ENCODE results near the gene MANSC4. TPM values are rescaled to one million over a fixed set of nuclear protein-coding genes. Genes with fewer than 3 reads are reported as not detected.

The MANSC4 gene
- not detected for total RNA-seq

GRCh38 chr12:27779920-27780611, at the start of gene MANSC4, which contains the start of gene KLHL42:
TSS of gene MANSC4 (minus strand) at chr12:27780236. CDS start at chr12:27771276, 8,960 bp downstream.
TSS of gene KLHL42 (plus strand) at chr12:27780233. CDS start at chr12:27780331, 98 bp downstream.
- ChIA-PET POLR2A (interaction anchor here (0.9 to 2.2 kb wide), 2 partner anchors 42 to 70 kb away, joined by 3 to 9 read pairs; partner anchors contain the start of gene MRPS35), CTCF (interaction anchor here (1.2 to 2.6 kb wide), 2 partner anchors 9 to 41 kb away, joined by 3 to 15 read pairs; no protein-coding TSS in a partner anchor)

- POLR2A ChIA-PET, result no interaction called here
- CTCF ChIA-PET, result no interaction called here
These were observed 48.2 kb upstream of the MANSC4 start for GRCh38 chr12:27828196-27828595.

- ChIA-PET CTCF (no interaction called here), POLR2A (no interaction called here)
These were observed 46.0 kb upstream of the MANSC4 start for GRCh38 chr12:27826076-27826475.

- ChIA-PET CTCF (interaction anchor here (0.7 kb wide), 2 partner anchors 9 to 31 kb away, joined by 3 read pairs; no protein-coding TSS in a partner anchor), POLR2A (no interaction called here)
These were observed 44.2 kb upstream of the MANSC4 start for GRCh38 chr12:27824126-27824842.

- CTCF ChIA-PET, result interaction anchor here (1.6 kb wide), 1 partner anchor 18 kb away, joined by 6 read pairs; no protein-coding TSS in a partner anchor
- POLR2A ChIA-PET, result no interaction called here
These were observed 43.0 kb upstream of the MANSC4 start for GRCh38 chr12:27823038-27823437.

- ChIA-PET POLR2A (interaction anchor here (0.5 to 1.8 kb wide), 4 partner anchors 20 to 45 kb away, joined by 3 to 9 read pairs (median 6); partner anchors contain the start of genes KLHL42 and MANSC4), CTCF (interaction anchor here (0.7 to 2.9 kb wide), 9 partner anchors 11 to 112 kb away, joined by 3 to 15 read pairs (median 5); partner anchors contain the start of genes KLHL42 and MANSC4)
These were observed 42.2 kb upstream of the MANSC4 start for GRCh38 chr12:27822076-27822712.

GRCh38 chr12:27821259-27821973, 41.4 kb upstream of the MANSC4 start:
- ChIA-PET CTCF (interaction anchor here (0.5 to 2.9 kb wide), 9 partner anchors 10 to 111 kb away, joined by 3 to 15 read pairs (median 5); partner anchors contain the start of genes KLHL42 and MANSC4), POLR2A (interaction anchor here (0.5 to 1.8 kb wide), 4 partner anchors 19 to 46 kb away, joined by 3 to 9 read pairs (median 6); partner anchors contain the start of genes KLHL42 and MANSC4)

GRCh38 chr12:27820564-27820963, 40.5 kb upstream of the MANSC4 start:
- ChIA-PET CTCF (interaction anchor here (0.5 to 2.9 kb wide), 6 partner anchors 10 to 111 kb away, joined by 3 to 15 read pairs (median 6); partner anchors contain the start of genes KLHL42 and MANSC4), POLR2A (interaction anchor here (0.6 kb wide), 1 partner anchor 359 kb away, joined by 7 read pairs; no protein-coding TSS in a partner anchor)

GRCh38 chr12:27818401-27818918, 38.4 kb upstream of the MANSC4 start:
- ChIA-PET POLR2A (no interaction called here), CTCF (no interaction called here)

- POLR2A ChIA-PET, result no interaction called here
- CTCF ChIA-PET, result no interaction called here
These were observed 37.7 kb upstream of the MANSC4 start for GRCh38 chr12:27817766-27818165.

- POLR2A ChIA-PET, result no interaction called here
- CTCF ChIA-PET, result interaction anchor here (0.6 kb wide), 1 partner anchor 9 kb away, joined by 3 read pairs; no protein-coding TSS in a partner anchor
These were observed 35.0 kb upstream of the MANSC4 start for GRCh38 chr12:27814851-27815591.

GRCh38 chr12:27814411-27814810, 34.4 kb upstream of the MANSC4 start:
- POLR2A ChIA-PET, result no interaction called here
- CTCF ChIA-PET, result no interaction called here

GRCh38 chr12:27812502-27812901, 32.5 kb upstream of the MANSC4 start:
- ChIA-PET POLR2A (no interaction called here), CTCF (no interaction called here)

GRCh38 chr12:27810756-27811155, 30.7 kb upstream of the MANSC4 start:
- POLR2A ChIA-PET, result no interaction called here
- CTCF ChIA-PET, result interaction anchor here (1.3 kb wide), 1 partner anchor 11 kb away, joined by 6 read pairs; no protein-coding TSS in a partner anchor

- POLR2A ChIA-PET, result no interaction called here
- CTCF ChIA-PET, result interaction anchor here (1.4 kb wide), 1 partner anchor 13 kb away, joined by 7 read pairs; no protein-coding TSS in a partner anchor
These were observed 28.8 kb upstream of the MANSC4 start for GRCh38 chr12:27808841-27809240.

GRCh38 chr12:27807063-27807703, 27.1 kb upstream of the MANSC4 start:
- POLR2A ChIA-PET, result no interaction called here

GRCh38 chr12:27806259-27806658, 26.2 kb upstream of the MANSC4 start:
- ChIA-PET POLR2A (interaction anchor here (0.5 kb wide), 1 partner anchor 137 kb away, joined by 4 read pairs; no protein-coding TSS in a partner anchor), CTCF (interaction anchor here (1.4 kb wide), 1 partner anchor 16 kb away, joined by 6 read pairs; no protein-coding TSS in a partner anchor)

More at GRCh38 chr12:27807063-27807703, 27.1 kb upstream of the MANSC4 start:
- CTCF ChIA-PET, result no interaction called here

Measured in activated CD8-positive, alpha-beta memory T cell treated with anti-CD3 and anti-CD28 coated beads for 36 hours (primary cell).